HepG2 (cell line): ENCODE measurements around the gene HCRT. TPM values are rescaled to one million over a fixed set of nuclear protein-coding genes. Genes with fewer than 3 reads are reported as not detected.

Experiments used
- ADNP ChIP-seq: sonication (generic); formaldehyde crosslinking; IDR thresholded peaks from 2 replicates; pipeline ENCODE4 v1.4.0; 2020; ENCODE audit warnings: missing genetic modification reagents
- AKAP8 ChIP-seq: sonication (generic); formaldehyde crosslinking; IDR thresholded peaks from 2 replicates; pipeline ENCODE4 v1.5.1; 2020; ENCODE audit warnings: mild to moderate bottlenecking, missing genetic modification reagents
- CTCF ChIP-seq: sonication (generic); formaldehyde crosslinking; IDR thresholded peaks from 2 replicates; pipeline ENCODE4 v1.5.0; 2020; ENCODE audit warnings: mild to moderate bottlenecking, missing genetic modification reagents, moderate library complexity
- DPF2 ChIP-seq: sonication (generic); formaldehyde crosslinking; IDR thresholded peaks from 2 replicates; pipeline ENCODE4 v1.4.0; 2020; ENCODE audit warnings: mild to moderate bottlenecking, low read depth, missing genetic modification reagents, borderline replicate concordance
- DR1 ChIP-seq: sonication (generic); formaldehyde crosslinking; IDR thresholded peaks from 2 replicates; pipeline ENCODE4 v1.8.0; 2021; ENCODE audit warnings: mild to moderate bottlenecking, missing genetic modification reagents, inconsistent platforms
- FOXO4 ChIP-seq: sonication (generic); formaldehyde crosslinking; conservative IDR thresholded peaks from 2 replicates; pipeline ENCODE4 v1.8.1; 2023; ENCODE audit warnings: missing genetic modification reagents
- FOXP1 ChIP-seq, 2 experiments: fragments of 450-650 bp in 1 of 2; IDR thresholded peaks; 2 replicates each; pipeline ENCODE4 v1.6.1; 2017 to 2018; ENCODE audit warnings: antibody characterized with exemption in 1 of 2
- GZF1 ChIP-seq: sonication (generic); formaldehyde crosslinking; IDR thresholded peaks from 2 replicates; pipeline ENCODE4 v1.5.1; 2020; ENCODE audit warnings: mild to moderate bottlenecking, missing genetic modification reagents
- HMG20A ChIP-seq: IDR thresholded peaks from 2 replicates; pipeline ENCODE4 v1.6.1; 2016; ENCODE audit warnings: borderline replicate concordance
- KDM5A ChIP-seq: fragments of 200-600 bp; sonication (generic); IDR thresholded peaks from 2 replicates; pipeline ENCODE4 v1.7.0; 2018; ENCODE audit warnings: antibody characterized with exemption, mild to moderate bottlenecking, low read length, borderline replicate concordance
- KDM6A ChIP-seq: IDR thresholded peaks from 2 replicates; pipeline ENCODE4 v1.6.1; 2016; ENCODE audit warnings: low read depth
- MAFK ChIP-seq, 2 experiments: IDR thresholded peaks in 1 of 2; conservative IDR thresholded peaks in 1 of 2; 2 replicates each; pipeline ENCODE4 v1.6.1; 2011; ENCODE audit warnings: improper control_type of control experiment in 2 of 2, low read length in 2 of 2
- MTF1 ChIP-seq: sonication (generic); formaldehyde crosslinking; IDR thresholded peaks from 2 replicates; pipeline ENCODE4 v1.5.0; 2020; ENCODE audit warnings: missing genetic modification reagents
- MXD1 ChIP-seq: sonication (generic); formaldehyde crosslinking; IDR thresholded peaks from 2 replicates; pipeline ENCODE4 v1.4.0; 2020; ENCODE audit warnings: mild to moderate bottlenecking, missing genetic modification reagents
- MYC ChIP-seq: sonication (generic); formaldehyde crosslinking; IDR thresholded peaks from 2 replicates; pipeline ENCODE4 v1.9.0; 2021; ENCODE audit warnings: missing genetic modification reagents, borderline replicate concordance
- PCBP2 ChIP-seq: fragments of 200-400 bp; formaldehyde crosslinking; optimal IDR thresholded peaks from 2 replicates; pipeline ENCODE3; 2018; ENCODE audit warnings: low read length, low read depth; ENCODE audit not compliant: poor library complexity, severe bottlenecking
- POLR2G ChIP-seq: fragments of 200-400 bp; formaldehyde crosslinking; IDR thresholded peaks from 2 replicates; pipeline ENCODE4 v1.6.1; 2018; ENCODE audit warnings: mild to moderate bottlenecking, low read depth, low read length, moderate library complexity
- RAD51 ChIP-seq: fragments of 450-650 bp; IDR thresholded peaks from 2 replicates; pipeline ENCODE4 v1.6.1; 2016; ENCODE audit warnings: borderline replicate concordance
- SP140L ChIP-seq: sonication (generic); formaldehyde crosslinking; IDR thresholded peaks from 2 replicates; pipeline ENCODE4 v1.4.0; 2020; ENCODE audit warnings: missing genetic modification reagents, borderline replicate concordance
- U2AF2 ChIP-seq: fragments of 200-400 bp; formaldehyde crosslinking; IDR thresholded peaks from 2 replicates; pipeline ENCODE4 v1.6.1; 2017; ENCODE audit warnings: low read depth, mild to moderate bottlenecking, low read length
- ZBTB21 ChIP-seq: sonication (generic); formaldehyde crosslinking; IDR thresholded peaks from 2 replicates; pipeline ENCODE4 v1.4.0; 2020; ENCODE audit warnings: missing genetic modification reagents
- ZNF101 ChIP-seq: sonication (generic); formaldehyde crosslinking; IDR thresholded peaks from 2 replicates; pipeline ENCODE4 v1.4.0; 2020; ENCODE audit warnings: mild to moderate bottlenecking, low read depth, missing genetic modification reagents, borderline replicate concordance
- ZNF263 ChIP-seq: sonication (generic); formaldehyde crosslinking; IDR thresholded peaks from 2 replicates; pipeline ENCODE4 v1.4.0; 2020; ENCODE audit warnings: missing genetic modification reagents
- ZNF331 ChIP-seq: sonication (generic); formaldehyde crosslinking; IDR thresholded peaks from 2 replicates; pipeline ENCODE4 v1.4.0; 2020; ENCODE audit warnings: missing genetic modification reagents
- ZNF552 ChIP-seq: sonication (generic); formaldehyde crosslinking; IDR thresholded peaks from 2 replicates; pipeline ENCODE4 v1.9.0; 2022; ENCODE audit warnings: missing genetic modification reagents, mild to moderate bottlenecking, borderline replicate concordance
- polyA plus RNA-seq, 8 experiments: library from polyadenylated mRNA; depleted of rRNA in 3 of 8; stranded (reverse) in 7 of 8; unstranded in 1 of 8; fragments of >200 nt; fragmentation: Illumina TruSeq in 4 of 8; extraction: Trizol in 4 of 8; gene quantifications; 2 replicates each; pipeline versions ENCODE4 v1.2.1 to v1.2.3, GENCODE V29; 2011 to 2016; ENCODE audit warnings: low read depth in 4 of 8, missing spikeins in 1 of 8, mixed read lengths in 1 of 8; ENCODE audit not compliant: insufficient read depth in 1 of 8
- total RNA-seq, 5 experiments: library from RNA; depleted of rRNA; stranded (reverse); fragments of >200 nt; fragmentation: Illumina TruSeq; extraction: Trizol; gene quantifications; 2 replicates each; pipeline ENCODE4 v1.2.3, GENCODE V29; 2016; ENCODE audit warnings: low read depth in 1 of 5

HCRT gene
- total and polyA plus RNA-seq, 2 of the 13 experiments (the other 11 are each of a cell fraction or from before 2014, with no cell fraction given): not detected

- TF ChIP-seq U2AF2 (no peak), CTCF (CRISPR knock-in tag) (peak; percentile 90), ZNF331 (no peak; the same call in 1 of the 2 replicates), POLR2G (peak; percentile 85), GZF1 (CRISPR knock-in tag) (peak; percentile 51; the same call in 1 of the 2 replicates), ADNP (peak; percentile 74; the same call in 1 of the 2 replicates), DPF2 (CRISPR knock-in tag) (no peak), RAD51 (no peak), FOXO4 (CRISPR knock-in tag) (no peak), ZBTB21 (0 out of 2 replicates have a peak, but pooled peaks have one; percentile 8), ZNF101 (CRISPR knock-in tag) (no peak), MXD1 (CRISPR knock-in tag) (peak; percentile 94), HMG20A (no peak), SP140L (CRISPR knock-in tag) (peak; percentile 68; the same call in 1 of the 2 replicates), FOXP1 (IDR thresholded peaks at IDR 0.05) (no peak), FOXP1 (CRISPR knock-in tag; IDR thresholded peaks at IDR 0.05) (no peak), KDM5A (no peak), ZNF263 (CRISPR knock-in tag) (peak; percentile 67; the same call in 1 of the 2 replicates), DR1 (CRISPR knock-in tag) (peak; percentile 50; the same call in 1 of the 2 replicates), ZNF552 (peak; percentile 68), PCBP2 (no peak), MYC (CRISPR knock-in tag) (peak; percentile 75), MTF1 (CRISPR knock-in tag) (peak; percentile 73; the same call in 1 of the 2 replicates), AKAP8 (no peak), MAFK (conservative IDR thresholded peaks at IDR 0.05 in 1 of 2, IDR thresholded peaks at IDR 0.05 in 1 of 2; ENCODE audit: low read length in 2 of 2) (no peak), KDM6A (CRISPR knock-in tag) (no peak)
Observed at GRCh38 chr17:42183741-42184711, 1.2 kb downstream of the HCRT start (continued).
